Ammon's horn (tissue), 1 donor: Measurements from ENCODE around the gene LRTM1.
A peak's percentile ranks its signal among the peaks of the same experiment; 100 is the strongest.

ENCODE experiments used
- DNase-seq: peaks from one replicate; pipeline ENCODE4 v3.0.0-alpha.2; 2016; ENCODE audit warnings: low spot score

LRTM1 gene

DNA sequence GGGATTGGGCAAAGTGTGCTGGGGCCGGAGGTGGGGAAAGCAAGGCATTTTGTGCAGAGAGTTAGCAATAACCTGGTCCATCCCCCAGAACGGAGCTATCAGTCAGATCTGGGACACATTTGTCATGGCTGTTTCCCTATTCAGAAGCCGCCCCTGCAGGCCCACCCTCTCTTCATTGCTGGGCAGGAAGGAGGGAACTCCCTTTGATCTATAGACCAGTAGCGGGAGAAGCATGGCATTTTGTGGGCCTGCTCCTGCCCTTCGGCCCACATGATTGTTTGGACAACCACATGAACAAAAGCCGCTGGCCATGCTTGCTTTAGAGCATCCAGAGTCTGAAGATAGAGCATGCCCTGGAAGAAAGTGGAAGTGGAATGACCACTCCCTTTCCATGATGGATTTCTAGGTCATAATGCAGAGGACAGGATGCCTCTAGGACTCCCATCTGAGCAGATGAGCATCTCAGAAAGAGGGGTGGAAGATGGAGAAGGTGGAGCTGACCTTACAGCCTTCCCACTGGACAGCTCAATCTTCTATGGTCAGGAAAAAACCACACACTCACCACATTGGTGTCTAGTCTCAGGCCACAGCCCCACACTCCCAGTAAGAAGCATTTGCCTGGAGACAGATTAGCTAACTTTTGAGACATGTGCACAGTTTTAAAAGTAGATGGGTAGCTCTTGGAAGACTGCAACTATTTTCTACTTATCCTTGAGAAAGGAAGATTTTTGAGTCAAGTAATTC is 11.9 kb upstream of the LRTM1 start:
- DNase-seq = no peak

DNA sequence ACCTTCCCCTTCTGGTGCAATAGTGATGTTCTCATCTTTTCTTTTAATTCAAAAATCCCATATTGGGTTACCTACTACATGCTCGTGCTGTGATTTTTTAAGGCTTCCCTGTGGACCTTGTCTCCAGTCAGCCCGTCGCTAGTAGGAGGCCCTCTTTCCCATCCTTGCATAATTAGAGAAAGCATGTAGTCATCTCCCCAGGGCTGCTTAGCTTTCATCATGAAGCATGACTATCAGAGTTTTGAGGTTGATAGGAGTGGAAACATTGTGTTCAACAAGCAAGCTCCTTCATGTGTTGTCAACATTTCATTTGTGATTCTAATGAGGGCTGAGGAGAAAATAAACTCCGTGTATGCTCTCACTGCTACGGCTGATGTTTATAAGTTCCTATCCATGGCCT is 8.7 kb upstream of the LRTM1 start:
- DNase-seq = no peak

DNA sequence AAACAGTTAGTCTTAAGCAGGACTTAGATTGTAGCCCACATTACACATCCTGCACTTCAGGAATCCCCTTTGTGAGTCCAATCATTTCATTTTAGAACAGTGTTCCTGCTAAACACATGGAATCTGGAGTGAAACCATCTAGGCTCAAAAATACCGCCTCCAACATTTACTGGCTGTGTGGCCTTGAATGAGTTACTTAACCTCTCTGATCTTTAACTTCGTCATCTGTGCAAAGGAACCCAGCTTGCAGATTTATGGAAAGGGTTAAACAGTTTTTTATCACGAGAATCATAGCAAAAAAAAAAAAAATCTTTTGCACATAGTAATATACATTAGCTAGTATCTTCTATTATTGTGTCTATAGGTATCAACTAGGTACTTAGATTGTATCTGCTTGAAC is 8.0 kb upstream of the LRTM1 start:
- no peak for DNase-seq

DNA sequence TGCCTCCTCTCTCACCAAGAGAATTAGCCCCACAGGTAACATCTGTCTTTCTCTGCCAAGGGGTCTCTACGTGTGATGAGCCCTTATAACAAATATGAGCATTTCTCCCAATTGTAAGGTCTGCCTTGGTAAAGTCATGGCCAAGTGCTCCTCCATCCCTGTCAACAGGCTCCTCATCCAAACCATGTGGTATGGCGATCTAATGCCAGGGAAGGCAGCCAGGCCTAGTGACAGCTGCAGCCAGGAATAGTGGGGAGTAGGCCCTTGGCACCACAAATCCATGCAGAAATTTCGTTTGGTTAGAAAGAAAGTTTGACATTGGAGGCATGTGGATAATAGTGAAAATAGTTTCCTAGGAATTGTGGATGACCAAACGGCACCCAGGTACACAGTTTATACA is 4.7 kb upstream of the LRTM1 start:
- DNase-seq = peak; percentile 82

DNA sequence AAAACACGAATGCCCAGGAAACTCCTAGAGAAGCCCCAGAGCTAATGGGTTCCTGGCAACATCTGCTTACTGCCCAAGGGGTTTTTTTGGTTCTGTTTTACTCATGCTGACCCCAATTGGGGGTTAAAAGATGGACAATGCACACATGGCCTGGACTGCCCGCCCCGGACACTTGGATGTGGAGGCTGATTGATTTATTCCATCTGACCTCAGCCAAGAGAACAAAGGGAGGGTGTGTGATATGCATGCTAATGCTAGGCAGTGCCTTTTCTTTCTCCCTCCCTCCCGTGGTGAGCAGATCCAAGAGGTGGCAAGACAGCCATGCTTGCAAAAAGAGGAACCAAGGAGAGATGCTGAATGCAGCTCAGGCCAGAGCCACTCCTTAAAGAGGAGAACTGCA is 3.3 kb upstream of the LRTM1 start:
- peak; percentile 92 for DNase-seq

DNA sequence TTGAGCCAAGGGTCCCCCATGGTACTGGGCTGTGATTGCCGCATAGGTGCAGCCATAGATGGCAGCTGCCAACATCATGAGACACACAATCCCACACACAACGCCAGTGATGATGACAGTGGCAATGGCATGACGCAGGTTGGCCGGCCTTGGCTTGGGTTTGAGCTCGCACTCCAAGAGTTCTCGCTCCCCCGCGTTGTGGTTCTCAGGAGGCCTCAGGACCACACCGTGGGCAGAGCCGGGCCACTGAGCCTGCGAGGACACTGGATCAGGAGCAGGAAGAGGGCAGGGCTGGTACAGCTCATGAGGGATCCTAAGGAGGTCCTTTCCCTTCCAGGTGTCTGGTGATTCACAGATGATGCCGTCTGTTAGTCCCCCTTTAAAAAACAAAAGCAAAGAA is 9.3 kb downstream of the LRTM1 start:
- DNase-seq = no peak

DNA sequence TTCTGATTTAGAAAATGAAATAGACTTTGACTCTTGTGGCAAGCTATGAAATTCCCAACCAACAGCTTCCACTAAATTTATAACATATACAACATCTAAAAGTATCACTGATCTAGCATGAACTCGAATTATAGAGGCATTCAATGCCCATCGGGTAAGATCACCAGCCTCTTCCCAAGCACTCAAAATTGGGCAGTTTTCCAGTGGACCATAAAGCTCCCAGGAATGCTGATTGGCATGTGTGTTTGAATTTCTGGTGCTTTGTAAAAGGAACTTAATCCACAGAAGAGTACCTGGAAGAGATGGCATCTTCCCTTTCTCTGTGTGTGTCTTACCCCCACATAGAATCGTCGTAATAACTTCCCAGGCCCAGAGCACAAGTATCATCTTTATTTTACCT is 10.0 kb downstream of the LRTM1 start:
- no peak for DNase-seq

DNA sequence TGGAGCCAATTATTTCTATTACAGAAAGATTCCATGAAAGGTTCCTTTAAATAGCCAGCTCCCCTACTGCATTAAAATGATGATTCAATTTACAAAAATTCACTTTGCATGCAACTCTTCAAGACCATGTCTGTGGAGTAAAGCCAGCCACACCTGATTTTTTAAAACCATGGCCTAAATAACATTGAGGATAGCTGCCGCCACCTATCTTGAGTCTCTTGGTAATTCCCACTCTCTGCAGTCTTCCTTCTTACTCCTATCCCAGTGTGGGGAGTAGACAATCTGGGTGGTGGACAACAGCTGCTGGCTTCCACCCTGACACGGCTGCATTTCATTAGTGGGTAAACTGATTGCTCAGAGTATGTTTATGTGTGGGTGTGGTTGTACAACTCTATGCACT is 10.7 kb downstream of the LRTM1 start:
- no peak for DNase-seq

DNA sequence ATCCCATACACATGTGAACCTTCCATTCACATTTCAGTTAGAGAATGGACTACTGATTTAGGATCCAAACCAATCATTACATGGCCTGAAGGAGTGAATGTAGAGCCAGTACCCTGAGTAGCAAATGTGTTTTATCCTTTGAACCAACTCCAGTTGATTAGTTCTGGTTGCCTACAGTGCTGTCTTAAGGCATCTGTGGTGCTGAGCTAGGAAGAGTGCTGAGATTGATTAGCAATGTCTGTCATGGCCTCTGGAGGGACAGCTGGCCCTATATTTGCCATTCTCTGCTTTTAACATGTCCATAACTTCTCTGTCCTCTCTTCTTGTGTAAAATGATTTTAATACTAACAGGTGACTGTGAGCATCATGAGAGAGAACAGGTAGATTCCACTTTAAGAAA is 11.1 kb downstream of the LRTM1 start:
- DNase-seq = no peak

DNA sequence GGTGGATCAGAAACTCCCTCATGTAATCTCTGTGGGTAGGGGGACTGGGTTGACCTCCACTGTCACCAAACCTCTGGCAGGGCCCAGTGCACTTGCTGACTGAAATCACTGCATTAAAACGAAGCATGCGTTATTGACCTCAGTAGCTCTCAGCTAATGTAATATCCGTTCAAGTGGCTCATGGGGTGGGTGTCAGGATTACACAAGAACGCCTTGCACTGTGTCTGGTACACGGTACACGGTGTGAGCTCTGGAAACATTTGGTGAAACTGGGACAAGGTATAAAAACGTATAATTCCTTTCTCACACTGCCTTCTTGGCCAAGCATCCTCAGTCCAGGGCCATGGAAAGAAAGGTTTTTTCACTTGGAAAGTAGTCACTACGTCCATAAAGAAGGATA is 11.9 kb downstream of the LRTM1 start:
- DNase-seq = no peak

DNA sequence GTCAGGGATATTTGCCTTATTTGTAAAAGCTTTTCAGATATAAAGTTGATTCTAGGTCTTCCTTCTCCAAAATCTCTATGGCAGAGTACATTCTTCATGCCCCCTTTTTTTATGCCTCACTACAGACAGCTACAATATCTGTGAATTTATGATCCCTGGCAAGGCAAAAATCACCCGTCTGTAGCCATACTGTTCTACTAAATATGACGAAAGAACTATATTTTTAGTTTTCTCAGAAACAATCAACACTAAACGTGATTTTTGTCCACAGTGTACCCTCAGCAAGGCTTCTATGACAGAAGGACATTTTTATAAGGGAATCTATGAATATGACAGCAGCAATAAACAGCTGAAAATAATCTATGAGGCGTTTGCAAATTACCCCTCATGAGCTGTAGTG is 12.7 kb downstream of the LRTM1 start:
- DNase-seq = no peak

DNA sequence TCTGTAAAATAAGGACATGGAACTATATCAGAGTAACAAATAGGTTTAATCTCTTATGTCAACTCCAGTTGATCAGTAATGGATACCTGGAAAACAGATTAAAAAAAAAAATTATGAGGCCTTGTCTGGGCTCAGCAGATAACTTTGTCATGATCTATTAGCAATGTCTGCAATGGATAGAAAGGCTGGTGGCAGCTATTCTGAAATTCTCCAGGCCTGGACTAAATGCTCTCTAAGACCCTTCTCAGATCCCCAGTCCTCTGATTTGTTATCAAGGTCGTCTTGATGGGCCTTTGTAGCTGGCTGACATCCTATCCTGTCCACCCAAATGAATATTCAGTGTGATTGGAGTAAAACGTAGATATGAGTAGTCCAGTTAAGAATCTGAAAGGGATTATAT is 13.7 kb downstream of the LRTM1 start:
- no peak for DNase-seq

DNA sequence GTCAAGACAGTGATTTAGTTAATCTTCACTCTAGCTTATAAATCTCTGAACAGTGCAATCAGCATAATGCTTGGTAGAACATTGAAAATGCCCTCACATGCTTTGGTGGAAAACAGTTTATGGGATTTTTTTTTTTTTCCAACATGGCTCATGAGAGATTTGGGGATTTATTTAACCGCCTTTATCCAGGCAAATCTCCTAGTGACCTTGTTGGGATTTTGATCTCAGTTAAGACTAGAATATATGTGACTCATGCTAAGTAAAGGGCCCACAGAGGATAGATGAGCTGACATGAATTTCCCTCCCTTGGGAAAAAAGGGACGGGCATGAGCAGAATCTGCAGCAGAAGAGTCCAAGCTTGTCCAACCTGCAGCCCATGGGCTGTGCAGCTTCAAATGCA is 18.7 kb downstream of the LRTM1 start:
- DNase-seq = no peak

DNA sequence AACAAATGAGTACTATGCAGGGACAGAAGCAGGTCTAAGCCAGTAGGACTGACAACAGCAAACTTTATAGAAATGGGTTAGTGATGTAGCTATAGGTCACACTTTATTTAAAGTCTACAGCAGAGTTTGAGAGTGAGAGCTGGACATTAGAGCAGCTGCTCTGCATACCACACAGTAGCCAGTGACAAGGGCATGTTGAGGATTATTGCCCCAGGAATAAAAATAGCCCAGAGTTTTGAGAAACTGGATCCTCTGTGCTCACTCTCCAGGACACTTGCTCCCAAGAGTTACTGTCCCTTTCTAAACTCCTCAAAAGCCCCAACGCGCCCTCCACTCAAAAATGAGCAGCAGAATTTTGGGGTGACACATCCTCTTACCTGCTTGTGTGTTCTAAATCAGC is 21.1 kb downstream of the LRTM1 start:
- DNase-seq = no peak

DNA sequence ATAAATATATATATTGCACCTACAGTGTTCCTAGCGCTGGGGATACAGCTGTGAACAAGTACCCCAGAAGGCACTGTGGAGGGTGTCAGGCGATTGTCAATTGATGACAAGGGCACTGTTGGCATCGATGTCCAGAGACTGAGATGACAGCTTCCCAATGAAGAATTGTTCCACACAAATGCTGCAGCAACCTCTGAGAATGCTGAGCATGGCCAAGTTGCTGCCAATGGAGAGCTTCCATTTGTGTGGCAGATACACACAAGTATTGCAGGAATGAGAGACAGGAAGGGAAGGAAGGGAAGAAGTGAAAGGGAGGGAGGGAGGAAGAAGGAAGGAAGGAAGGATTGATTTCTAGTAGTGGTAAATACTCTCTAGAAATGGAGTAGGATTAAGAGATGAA is 21.9 kb downstream of the LRTM1 start:
- no peak for DNase-seq

DNA sequence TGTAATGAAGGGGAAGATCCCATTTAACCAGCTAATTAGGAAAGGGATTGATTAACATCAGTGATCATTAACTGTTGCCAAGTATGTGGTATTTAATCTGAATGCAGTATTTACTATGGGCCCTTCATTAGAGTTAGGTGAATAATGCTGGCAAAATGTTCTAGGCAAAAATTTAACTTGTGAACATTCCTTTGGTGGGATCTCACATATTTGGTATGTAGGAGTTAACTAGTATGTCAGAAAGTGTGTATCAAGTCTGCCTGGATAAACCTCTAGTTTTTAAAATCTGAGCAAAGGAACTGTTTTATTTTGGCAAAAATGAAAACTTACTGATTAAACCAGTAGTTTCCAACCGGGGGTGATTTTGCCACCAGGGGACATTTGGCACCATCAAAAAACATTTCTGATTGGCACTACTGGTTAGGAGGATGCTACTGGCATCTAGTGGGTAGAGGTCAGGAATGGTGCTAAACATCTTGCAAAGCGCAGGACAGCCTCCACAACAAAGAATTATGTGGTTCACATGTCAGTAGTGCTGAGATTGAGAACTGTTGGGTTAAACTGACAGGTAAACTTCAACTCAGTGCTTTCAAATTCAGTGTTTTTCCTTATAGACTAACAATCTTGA is 22.5 kb downstream of the LRTM1 start:
- no peak for DNase-seq

DNA sequence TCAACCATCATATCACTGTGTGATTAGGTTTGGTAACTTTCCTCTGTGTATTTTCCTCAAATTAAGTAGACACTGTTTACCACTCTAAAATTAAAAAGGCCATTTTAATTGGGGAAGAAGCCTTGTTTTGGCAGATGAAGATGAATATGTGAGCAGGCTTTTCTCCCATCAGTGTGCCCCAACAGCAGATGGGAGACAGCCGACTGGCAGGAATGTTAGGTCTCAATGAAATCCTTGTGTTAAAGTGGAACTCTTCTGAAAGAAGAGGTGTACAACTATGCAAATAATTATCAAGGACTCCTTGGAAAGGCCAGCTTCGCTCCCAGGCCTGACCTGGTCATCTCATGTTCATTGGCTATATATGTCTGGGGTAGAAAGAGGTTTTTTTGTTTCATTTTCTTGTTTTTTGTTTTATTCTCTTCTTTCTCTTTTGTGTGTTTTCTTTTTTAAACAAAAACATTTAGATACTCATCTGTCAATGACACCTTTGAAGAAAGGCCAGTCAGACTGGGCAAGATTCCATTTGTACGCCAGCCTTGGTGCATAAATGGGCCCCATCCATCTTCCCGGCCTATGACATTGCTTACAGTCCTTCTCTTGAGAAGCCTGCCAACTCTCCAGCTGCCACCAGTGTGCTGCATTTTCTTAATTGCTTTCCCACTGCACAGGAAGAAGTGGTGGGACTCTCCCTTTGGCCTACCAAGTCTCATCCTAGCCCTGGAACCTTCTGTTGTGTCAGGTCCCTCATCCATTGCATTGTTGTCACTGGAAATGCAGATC is 25.8 kb downstream of the LRTM1 start:
- peak; percentile 17 for DNase-seq

DNA sequence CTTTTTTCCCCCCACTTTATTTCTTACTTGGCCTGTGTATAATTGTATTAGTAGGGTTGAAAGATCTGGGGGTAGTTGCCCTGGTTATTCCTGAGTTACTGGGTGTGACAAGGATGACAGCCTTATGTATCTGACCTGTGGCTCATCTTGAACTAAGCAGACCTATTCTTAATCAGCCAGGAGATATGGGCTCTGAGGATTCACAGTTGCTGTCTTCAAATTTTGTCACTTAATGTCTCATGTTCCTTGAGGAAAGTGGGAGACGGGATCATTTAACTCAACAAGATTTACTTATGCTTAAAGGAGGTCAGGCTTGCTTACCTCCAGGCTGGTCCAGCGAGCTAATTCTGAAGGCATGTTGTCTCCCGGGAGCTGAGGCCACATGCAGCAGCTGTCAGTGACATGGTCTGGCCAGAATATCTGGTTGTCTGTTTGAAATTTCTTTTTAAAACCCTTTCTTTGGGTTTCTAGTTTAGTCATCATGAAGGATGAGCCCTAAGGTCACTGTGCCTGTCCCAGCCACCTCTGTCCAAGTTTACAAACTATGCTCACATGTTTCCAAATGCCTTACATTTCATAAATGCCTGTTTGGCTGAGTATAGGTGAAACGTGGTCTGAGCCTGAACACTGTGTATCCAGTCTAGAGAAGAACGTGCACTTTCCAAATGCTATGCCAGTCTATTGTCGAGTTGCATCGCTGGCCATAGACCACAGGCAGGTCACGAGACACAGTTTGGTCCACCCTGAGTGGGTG is 26.8 kb downstream of the LRTM1 start:
- no peak for DNase-seq

DNA sequence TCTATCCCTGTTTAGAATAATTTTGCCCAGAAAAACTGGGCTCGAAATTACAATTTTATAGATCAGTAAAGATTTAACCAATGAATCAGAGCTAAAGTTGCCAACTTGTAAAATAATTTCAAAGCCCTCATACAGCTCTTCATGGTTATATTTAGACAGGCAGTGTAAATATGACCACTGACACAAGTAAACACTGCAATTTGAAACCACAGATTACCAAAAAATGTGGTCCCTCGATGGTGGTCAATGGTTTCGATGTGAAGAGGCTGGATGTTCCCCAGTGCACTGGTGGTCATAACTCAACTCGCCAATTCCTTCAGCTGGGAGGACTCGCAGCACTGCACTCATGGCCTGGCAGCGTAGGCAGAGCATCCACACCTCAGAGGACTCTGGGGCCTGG is 28.6 kb downstream of the LRTM1 start:
- no peak for DNase-seq

DNA sequence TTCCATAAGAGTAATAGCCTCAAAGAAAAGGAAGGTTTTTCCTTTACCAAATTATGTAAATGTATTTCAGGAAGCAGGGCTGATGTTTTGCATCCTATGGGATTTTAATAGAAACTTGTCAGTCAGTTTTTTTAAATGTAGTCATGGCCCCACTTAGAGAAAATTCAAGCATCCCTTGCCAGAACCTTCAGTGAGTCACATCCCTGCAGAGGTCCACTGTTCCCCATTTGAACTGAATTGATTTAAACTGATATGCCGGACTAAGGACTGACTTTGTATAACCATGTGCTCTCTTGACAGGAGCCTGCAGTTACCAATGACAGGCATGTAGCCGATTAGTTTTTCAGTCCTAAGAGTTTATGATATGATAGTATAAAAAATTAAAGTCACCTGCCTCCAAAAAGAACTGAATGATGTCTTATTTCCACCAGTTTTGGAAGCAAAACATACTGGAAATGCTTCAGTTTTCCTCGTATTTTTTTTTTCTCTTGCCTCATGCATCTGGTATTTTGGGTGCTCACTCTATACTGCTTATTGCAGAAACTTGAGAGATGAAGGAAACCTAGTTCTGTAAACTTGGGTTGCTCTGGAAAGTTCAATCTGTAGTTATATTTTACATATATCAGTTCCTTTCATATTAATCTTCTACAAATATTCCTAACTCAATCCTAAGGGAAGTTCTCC is 30.7 kb downstream of the LRTM1 start:
- no peak for DNase-seq

DNA sequence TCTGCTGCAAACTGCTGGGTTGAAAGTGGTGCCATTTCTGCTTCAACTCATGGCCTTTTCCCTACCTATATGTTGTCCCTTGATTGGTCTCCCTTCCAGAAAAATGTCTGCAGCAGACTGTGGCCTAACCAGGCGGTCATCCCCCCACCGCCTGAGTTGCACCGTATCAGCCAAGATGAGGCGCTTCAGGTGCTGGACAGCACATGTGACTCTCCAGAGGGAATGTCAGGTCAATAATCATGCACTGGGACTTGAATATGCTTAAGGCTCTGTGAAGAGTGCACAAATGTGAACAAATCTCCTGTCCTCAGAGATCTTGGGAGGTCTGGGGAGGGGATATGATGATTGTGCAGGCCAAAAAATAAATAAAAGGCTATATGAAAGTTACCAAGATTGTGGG is 32.2 kb downstream of the LRTM1 start:
- no peak for DNase-seq

DNA sequence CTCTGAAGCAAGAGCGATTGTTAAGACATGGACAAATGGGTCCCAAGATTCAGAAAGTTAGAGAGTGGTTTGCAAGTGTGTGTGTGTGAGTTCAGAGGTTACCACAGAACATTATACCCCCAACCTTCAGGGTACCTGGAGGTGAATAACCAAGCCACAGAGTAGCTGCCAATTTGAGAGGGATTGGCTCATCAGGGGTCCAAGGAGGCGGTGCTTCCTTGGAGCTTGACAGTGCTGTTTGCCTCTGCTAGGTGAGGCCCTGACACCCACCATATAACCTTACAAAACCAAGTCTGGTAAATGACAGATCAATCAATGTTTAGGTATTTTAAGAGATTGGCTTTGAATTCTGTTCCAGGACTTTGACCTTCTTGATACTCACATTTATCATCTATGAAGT is 35.7 kb downstream of the LRTM1 start:
- DNase-seq = no peak
